H1 (cell line): ENCODE data around the gene FAN1. TPM values are rescaled to one million over a fixed set of nuclear protein-coding genes. Genes with fewer than 3 reads are reported as not detected.

ENCODE experiments used
- CTCF ChIA-PET: fragments of 300-600 bp; sonication (Branson Sonifier 250); formaldehyde crosslinking; loops from one replicate; lab custom pipeline; 2021; ENCODE audit not compliant: partially characterized antibody; lab: Charles Lee
- POLR2A ChIA-PET: fragments of 300-600 bp; sonication (Branson Sonifier 250); formaldehyde crosslinking; loops from one replicate; lab custom pipeline; 2021; ENCODE audit warnings: inconsistent platforms; ENCODE audit not compliant: partially characterized antibody; lab: Charles Lee
- DNase-seq, 2 experiments: peaks; one replicate each; pipeline versions ENCODE4 v3.0.0 to v3.0.0-alpha.2; 2010 to 2022; ENCODE audit warnings: low spot score in 2 of 2, low read depth in 1 of 2, mixed read lengths in 1 of 2
- FAIRE-seq: peaks from 2 replicates; lab custom pipeline; 2011; peaks lifted over from hg19 to GRCh38; lab: Jason Lieb, UNC
- H2AFZ ChIP-seq: 2 replicates; pipeline ENCODE4 v1.8.1; 2012; ENCODE audit warnings: low read length, inconsistent platforms
- H2AK5ac ChIP-seq: 2 replicates; pipeline ENCODE4 v1.6.1; 2013; ENCODE audit warnings: low read depth, low read length
- H2BK120ac ChIP-seq: replicated peaks from 2 replicates; pipeline ENCODE3; 2013; ENCODE audit warnings: low read depth, low read length, inconsistent platforms
- H2BK12ac ChIP-seq: 2 replicates; pipeline ENCODE4 v1.6.1; 2013; ENCODE audit warnings: low read depth, low read length
- H2BK15ac ChIP-seq: 2 replicates; pipeline ENCODE4 v1.6.1; 2013; ENCODE audit warnings: low read length
- H2BK20ac ChIP-seq: 2 replicates; pipeline ENCODE4 v1.6.1; 2013; ENCODE audit warnings: low read length
- H2BK5ac ChIP-seq: 2 replicates; pipeline ENCODE4 v1.6.1; 2013; ENCODE audit warnings: low read depth, low read length
- H3K14ac ChIP-seq: 2 replicates; pipeline ENCODE4 v1.6.1; 2013; ENCODE audit warnings: inconsistent platforms; ENCODE audit not compliant: insufficient read length
- H3K18ac ChIP-seq: 2 replicates; pipeline ENCODE4 v1.6.1; 2013; ENCODE audit warnings: low read length; ENCODE audit errors: extremely low read depth
- H3K23ac ChIP-seq: 2 replicates; pipeline ENCODE4 v1.6.1; 2013; ENCODE audit warnings: inconsistent platforms; ENCODE audit not compliant: insufficient read length
- H3K23me2 ChIP-seq: 2 replicates; pipeline ENCODE4 v1.6.1; 2013; ENCODE audit warnings: low read depth, low read length
- H3K27ac ChIP-seq: 2 replicates; pipeline ENCODE4 v1.6.1; 2011; ENCODE audit warnings: low read depth, low read length, inconsistent platforms
- H3K27me3 ChIP-seq, 4 experiments: replicated peaks in 1 of 4; 1 replicate in 1 of 4; 2 replicates in 3 of 4; pipeline versions ENCODE4 v1.6.1 to v1.8.1; 2011 to 2013; ENCODE audit warnings: low read length in 3 of 4, mild to moderate bottlenecking in 3 of 4, inconsistent platforms in 2 of 4, mixed read lengths in 2 of 4, moderate library complexity in 1 of 4; ENCODE audit not compliant: control insufficient read depth in 3 of 4, insufficient read depth in 3 of 4; ENCODE audit errors: extremely low read depth in 1 of 4
- H3K36me3 ChIP-seq, 4 experiments: 2 replicates each; pipeline versions ENCODE4 v1.6.1 to v1.8.1; 2011 to 2013; ENCODE audit warnings: mild to moderate bottlenecking in 4 of 4, low read length in 3 of 4, moderate library complexity in 2 of 4, control low read depth in 1 of 4, inconsistent platforms in 1 of 4; ENCODE audit not compliant: insufficient read depth in 4 of 4, control insufficient read depth in 2 of 4
- H3K4ac ChIP-seq: replicated peaks from 2 replicates; pipeline ENCODE3; 2013; ENCODE audit warnings: low read length, low read depth, mixed read lengths, inconsistent platforms; ENCODE audit not compliant: insufficient read length
- H3K4me1 ChIP-seq, 4 experiments: replicated peaks in 1 of 4; 1 replicate in 1 of 4; 2 replicates in 3 of 4; pipeline versions ENCODE4 v1.6.1 to v1.8.1; 2011 to 2013; ENCODE audit warnings: low read length in 3 of 4, inconsistent platforms in 2 of 4, mixed read lengths in 1 of 4; ENCODE audit not compliant: insufficient read depth in 4 of 4, control insufficient read depth in 3 of 4
- H3K4me2 ChIP-seq, 2 experiments: 2 replicates each; pipeline versions ENCODE4 v1.6.1 to v1.8.1; 2011 to 2013; ENCODE audit warnings: low read depth in 2 of 2, low read length in 2 of 2, control low read depth in 1 of 2, inconsistent platforms in 1 of 2, mild to moderate bottlenecking in 1 of 2; ENCODE audit not compliant: insufficient read depth in 1 of 2
- H3K4me3 ChIP-seq, 4 experiments: fragments of 200-600, 300-600 bp in 1 of 4; sonication (generic), shearing (Covaris generic), sonication (Bioruptor Twin) in 1 of 4; 2 replicates each; pipeline versions ENCODE4 v1.5.1 to v1.8.1; 2011 to 2016; ENCODE audit warnings: low read length in 4 of 4, low read depth in 3 of 4, control low read depth in 2 of 4, inconsistent platforms in 2 of 4, mild to moderate bottlenecking in 2 of 4, mixed read lengths in 1 of 4, moderate library complexity in 1 of 4; ENCODE audit not compliant: insufficient read depth in 2 of 4; ENCODE audit errors: extremely low read depth in 1 of 4
- H3K56ac ChIP-seq: replicated peaks from 2 replicates; pipeline ENCODE3; 2013; ENCODE audit warnings: low read depth, mild to moderate bottlenecking, mixed read lengths, low read length, inconsistent platforms; ENCODE audit not compliant: insufficient read length
- H3K79me1 ChIP-seq: 2 replicates; pipeline ENCODE4 v1.6.1; 2013; ENCODE audit warnings: low read depth, low read length, control low read depth
- H3K79me2 ChIP-seq, 2 experiments: 2 replicates each; pipeline versions ENCODE4 v1.6.1 to v1.8.1; 2012 to 2013; ENCODE audit warnings: low read length in 2 of 2, mild to moderate bottlenecking in 2 of 2, inconsistent platforms in 1 of 2; ENCODE audit not compliant: insufficient read depth in 2 of 2, control insufficient read depth in 1 of 2
- H3K9ac ChIP-seq, 4 experiments: replicated peaks in 1 of 4; 1 replicate in 1 of 4; 2 replicates in 3 of 4; pipeline versions ENCODE4 v1.6.1 to v1.8.1; 2011 to 2013; ENCODE audit warnings: low read depth in 3 of 4, low read length in 3 of 4, control low read depth in 2 of 4, mild to moderate bottlenecking in 2 of 4, moderate library complexity in 2 of 4, inconsistent platforms in 1 of 4; ENCODE audit errors: extremely low read depth in 1 of 4
- H3K9me3 ChIP-seq, 2 experiments: 2 replicates each; pipeline versions ENCODE4 v1.6.1 to v1.8.1; 2012 to 2013; ENCODE audit warnings: mild to moderate bottlenecking in 2 of 2, moderate library complexity in 2 of 2, control low read depth in 1 of 2, inconsistent platforms in 1 of 2, low read depth in 1 of 2, low read length in 1 of 2, mixed read lengths in 1 of 2; ENCODE audit not compliant: insufficient read depth in 2 of 2
- H4K20me1 ChIP-seq, 2 experiments: replicated peaks in 1 of 2; 2 replicates each; pipeline versions ENCODE3 to v1.8.1; 2011 to 2013; ENCODE audit warnings: inconsistent platforms in 2 of 2, low read length in 2 of 2, mild to moderate bottlenecking in 1 of 2; ENCODE audit not compliant: insufficient read depth in 2 of 2, control insufficient read depth in 1 of 2
- H4K5ac ChIP-seq: 2 replicates; pipeline ENCODE4 v1.6.1; 2013; ENCODE audit warnings: low read length, low read depth, mixed read lengths, inconsistent platforms; ENCODE audit not compliant: insufficient read length
- H4K8ac ChIP-seq: 2 replicates; pipeline ENCODE4 v1.8.0; 2013; ENCODE audit warnings: mild to moderate bottlenecking, moderate library complexity, low read length, inconsistent platforms; ENCODE audit not compliant: insufficient read depth; ENCODE audit errors: extremely low read depth
- H4K91ac ChIP-seq: replicated peaks from 2 replicates; pipeline ENCODE3; 2013; ENCODE audit warnings: low read length, mixed read lengths, inconsistent platforms; ENCODE audit not compliant: insufficient read length
- ATF2 ChIP-seq: IDR thresholded peaks from 2 replicates; pipeline ENCODE4 v1.6.1; 2012; ENCODE audit warnings: low read length, inconsistent platforms
- KDM4A ChIP-seq: IDR thresholded peaks from one replicate; pipeline ENCODE4 v1.7.1; 2012; ENCODE audit warnings: low read depth, mild to moderate bottlenecking, moderate library complexity, low read length, inconsistent platforms; ENCODE audit not compliant: severe bottlenecking
- PHF8 ChIP-seq: fragments of 200-600 bp; sonication (generic); conservative IDR thresholded peaks from 2 replicates; pipeline ENCODE4 v1.7.1; 2012; ENCODE audit warnings: low read depth, mild to moderate bottlenecking, inconsistent platforms, low read length, moderate library complexity
- RFX5 ChIP-seq: IDR thresholded peaks from 2 replicates; pipeline ENCODE4 v1.6.1; 2011; ENCODE audit warnings: low read depth, low read length, improper control_type of control experiment, borderline replicate concordance
- RXRA ChIP-seq: IDR thresholded peaks from 2 replicates; pipeline ENCODE4 v1.6.1; 2011; ENCODE audit warnings: low read depth, mild to moderate bottlenecking, low read length, moderate library complexity; ENCODE audit not compliant: insufficient read depth
- SIX5 ChIP-seq: IDR thresholded peaks from 2 replicates; pipeline ENCODE4 v1.6.1; 2011; ENCODE audit warnings: mild to moderate bottlenecking, low read depth, low read length
- WGBS, 2 experiments: shearing (Covaris generic) in 1 of 2; methylation state at CpG; one replicate each; pipeline versions ENCODE4 v1.1.6 to v1.1.7; 2013 to 2015; ENCODE audit warnings: low lambda C conversion rate in 2 of 2, mixed read lengths in 2 of 2, inconsistent platforms in 1 of 2, low coverage in 1 of 2, missing lambda C conversion rate in 1 of 2; ENCODE audit not compliant: insufficient replicate concordance in 2 of 2, insufficient coverage in 1 of 2, insufficient read length in 1 of 2; ENCODE audit errors: extremely low coverage in 1 of 2, missing lambda C conversion rate in 1 of 2; 5-methylcytosine and 5-hydroxymethylcytosine counted together
- polyA plus RNA-seq, 7 experiments: library from polyadenylated mRNA; depleted of rRNA in 3 of 7; stranded (reverse) in 5 of 7; unstranded in 2 of 7; fragments of >200 nt in 5 of 7; fragments of 200-250 nt in 2 of 7; gene quantifications; 1 replicate in 5 of 7; 2 replicates in 1 of 7; 4 replicates in 1 of 7; pipeline versions ENCODE4 v1.2.1 to v1.2.3, GENCODE V29; 2011 to 2013; ENCODE audit warnings: missing spikeins in 2 of 7, mixed read lengths in 2 of 7
- total RNA-seq: library from RNA; stranded (reverse); fragmentation: NEBNext Ultra II Directional; extraction: Animal tissue kit (Norgen Biotek cat#: 25700); gene quantifications from 2 replicates; pipeline ENCODE4 v1.2.1, GENCODE V29; 2021

Gene FAN1
- total and polyA plus RNA-seq, 2 of the 8 experiments (the other 6 are each of a cell fraction or from before 2014, with no cell fraction given): 8.6 to 24.9 TPM

GRCh38 chr15:30939161-30939560, 35.4 kb downstream of the FAN1 start:
- H2BK12ac ChIP-seq: no peak overlapping the region
- H4K20me1 ChIP-seq: peaks cover 1 to 2% of the 10 kb centered on the region in 2 experiments
- peaks cover 16 to 58% (median 43%) of the 10 kb centered on the region in 4 experiments for H3K36me3 ChIP-seq
- 92% methylated on average over 7 of the region's 7 CpGs; no CpG with 5 or more reads in 1 of the 2 experiments for WGBS, 2 experiments
- no peaks in the 10 kb centered on the region for H3K79me2 ChIP-seq
- POLR2A ChIA-PET: interaction anchor here (1.2 kb wide), 1 partner anchor 8 kb away, joined by 5 read pairs; no protein-coding TSS in a partner anchor
- H3K14ac ChIP-seq: no peak overlapping the region
- no peak overlapping the region for H3K4ac ChIP-seq
- H4K8ac ChIP-seq: no peak overlapping the region
- no peaks in the 10 kb centered on the region for H3K79me1 ChIP-seq
- no peak overlapping the region for H4K5ac ChIP-seq
- no peak overlapping the region for H2BK20ac ChIP-seq
- FAIRE-seq (no peak), DNase-seq (no peak)
- no peak overlapping the region for H2AK5ac ChIP-seq
- no peak overlapping the region for H3K18ac ChIP-seq
- no peak overlapping the region for H4K91ac ChIP-seq
- H2BK5ac ChIP-seq: no peak overlapping the region
- H3K27ac ChIP-seq: no peak overlapping the region
- no peak overlapping the region for H2BK15ac ChIP-seq
- no peak overlapping the region for H2AFZ ChIP-seq
- H3K23me2 ChIP-seq: no peaks in the 10 kb centered on the region
- H3K56ac ChIP-seq: no peak overlapping the region
- H2BK120ac ChIP-seq: no peak overlapping the region
- H3K4me2 ChIP-seq: no peak overlapping the region
- no peak overlapping the region for H3K4me3 ChIP-seq
- CTCF ChIA-PET: interaction anchor here (1.1 to 1.6 kb wide), 2 partner anchors 22 to 190 kb away, joined by 3 to 7 read pairs; no protein-coding TSS in a partner anchor
- H3K4me1 ChIP-seq: no peaks in the 10 kb centered on the region
- H3K9ac ChIP-seq: no peak overlapping the region
- no peak overlapping the region for H3K23ac ChIP-seq
- no peaks in the 10 kb centered on the region; a peak in 1 of 4 replicates for H3K9me3 ChIP-seq
- H3K27me3 ChIP-seq: no peaks in the 10 kb centered on the region
- TF ChIP-seq ATF2 (no peak), KDM4A (no peak), RFX5 (no peak), SIX5 (no peak), PHF8 (no peak), RXRA (no peak)
